GM19025 (cell line): ENCODE measurements around the gene MICAL3.

Source experiments
- ATAC-seq: cut with Tn5 transposase; IDR thresholded peaks from one replicate; pipeline ENCODE4 v1.9.1; 2021; ENCODE audit warnings: mild to moderate bottlenecking, low read depth, moderate library complexity; ENCODE audit not compliant: unreplicated experiment

MICAL3 gene

GRCh38 chr22:17956630-17957029 is 67.7 kb downstream of the MICAL3 start:
- ATAC-seq: no peak

- ATAC-seq: no peak
These were observed 68.6 kb downstream of the MICAL3 start for GRCh38 chr22:17955590-17956379.

- ATAC-seq: no peak
These were observed 69.3 kb downstream of the MICAL3 start for GRCh38 chr22:17954860-17955587.

GRCh38 chr22:17954200-17954859 is 70.0 kb downstream of the MICAL3 start:
- ATAC-seq: no peak

GRCh38 chr22:17953147-17953546 is 71.2 kb downstream of the MICAL3 start:
- ATAC-seq: no peak

GRCh38 chr22:17952273-17952801 is 72.0 kb downstream of the MICAL3 start:
- no peak for ATAC-seq

- ATAC-seq: no peak
These were observed 73.0 kb downstream of the MICAL3 start for GRCh38 chr22:17951315-17951714.

GRCh38 chr22:17950651-17951214 is 73.6 kb downstream of the MICAL3 start:
- ATAC-seq: no peak

- no peak for ATAC-seq
These were observed 74.5 kb downstream of the MICAL3 start for GRCh38 chr22:17949642-17950473.

- ATAC-seq: no peak
These were observed 76.3 kb downstream of the MICAL3 start for GRCh38 chr22:17948101-17948500.

- ATAC-seq: no peak
These were observed 77.5 kb downstream of the MICAL3 start for GRCh38 chr22:17946662-17947367.

GRCh38 chr22:17945888-17946648 is 78.3 kb downstream of the MICAL3 start:
- ATAC-seq: no peak

GRCh38 chr22:17945156-17945887 is 79.0 kb downstream of the MICAL3 start:
- no peak for ATAC-seq

GRCh38 chr22:17944256-17944655 is 80.1 kb downstream of the MICAL3 start:
- ATAC-seq: no peak

GRCh38 chr22:17943533-17944249 is 80.7 kb downstream of the MICAL3 start:
- no peak for ATAC-seq

- no peak for ATAC-seq
These were observed 81.6 kb downstream of the MICAL3 start for GRCh38 chr22:17942721-17943120.
